Esophagus muscularis mucosa (tissue), 4 donors: ENCODE results near the gene DOCK8.

ENCODE experiments used
- EP300 ChIP-seq: sonication (generic); formaldehyde crosslinking; IDR thresholded peaks from one replicate; pipeline ENCODE4 v1.6.1; 2017; ENCODE audit warnings: antibody characterized with exemption
- POLR2A ChIP-seq: fragments of 450-650 bp; IDR thresholded peaks from one replicate; pipeline ENCODE4 v1.6.1; 2017; ENCODE audit warnings: antibody characterized with exemption, moderate library complexity, mild to moderate bottlenecking, low read depth
- POLR2AphosphoS5 ChIP-seq, 2 donors: sonication (generic); formaldehyde crosslinking; IDR thresholded peaks; one replicate each; pipeline ENCODE4 v1.6.1; 2017; ENCODE audit warnings: antibody characterized with exemption in 2 of 2
- TF ChIP-seq, protein P1 (sequence below), 3 experiments: fragments of 200-600 bp in 2 of 3; fragments of 450-650 bp in 1 of 3; sonication (generic) in 2 of 3; IDR thresholded peaks; one replicate each; pipeline ENCODE4 v1.5.1; 2017 to 2019; ENCODE audit warnings: antibody characterized with exemption in 3 of 3, mild to moderate bottlenecking in 2 of 3, moderate library complexity in 1 of 3

DNA sequence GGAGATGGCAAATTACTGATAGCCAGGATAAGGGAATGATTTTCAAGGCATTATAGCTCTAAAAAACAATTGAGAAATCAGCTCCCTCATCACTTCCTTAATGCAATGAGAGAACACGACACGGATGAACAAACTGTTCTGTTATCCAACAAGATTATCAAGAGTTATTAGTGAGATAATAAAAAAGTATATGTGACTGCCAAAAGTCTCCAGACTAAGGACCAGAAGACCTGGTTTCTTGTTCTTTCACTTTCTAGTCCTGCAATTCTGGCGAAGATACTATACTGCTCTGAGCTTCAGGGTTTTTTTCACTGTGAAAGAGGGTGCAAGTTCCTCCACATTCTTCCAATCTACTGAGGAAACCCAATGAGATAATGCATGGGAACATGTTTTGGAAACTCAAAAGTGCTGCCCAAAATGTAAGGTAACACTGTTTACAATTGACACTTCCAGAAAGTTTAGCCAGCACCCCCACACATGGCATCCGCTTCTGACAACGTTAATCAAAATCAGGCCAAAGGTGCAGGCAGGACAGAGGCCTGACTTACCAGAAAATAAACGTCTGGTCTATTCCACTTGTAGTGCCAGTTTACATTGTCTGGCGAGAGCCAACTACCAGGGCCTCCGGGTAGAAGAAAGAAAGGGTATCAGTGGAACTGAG lies 254.2 kb downstream of the DOCK8 start:
- TF ChIP-seq, protein P1, sequence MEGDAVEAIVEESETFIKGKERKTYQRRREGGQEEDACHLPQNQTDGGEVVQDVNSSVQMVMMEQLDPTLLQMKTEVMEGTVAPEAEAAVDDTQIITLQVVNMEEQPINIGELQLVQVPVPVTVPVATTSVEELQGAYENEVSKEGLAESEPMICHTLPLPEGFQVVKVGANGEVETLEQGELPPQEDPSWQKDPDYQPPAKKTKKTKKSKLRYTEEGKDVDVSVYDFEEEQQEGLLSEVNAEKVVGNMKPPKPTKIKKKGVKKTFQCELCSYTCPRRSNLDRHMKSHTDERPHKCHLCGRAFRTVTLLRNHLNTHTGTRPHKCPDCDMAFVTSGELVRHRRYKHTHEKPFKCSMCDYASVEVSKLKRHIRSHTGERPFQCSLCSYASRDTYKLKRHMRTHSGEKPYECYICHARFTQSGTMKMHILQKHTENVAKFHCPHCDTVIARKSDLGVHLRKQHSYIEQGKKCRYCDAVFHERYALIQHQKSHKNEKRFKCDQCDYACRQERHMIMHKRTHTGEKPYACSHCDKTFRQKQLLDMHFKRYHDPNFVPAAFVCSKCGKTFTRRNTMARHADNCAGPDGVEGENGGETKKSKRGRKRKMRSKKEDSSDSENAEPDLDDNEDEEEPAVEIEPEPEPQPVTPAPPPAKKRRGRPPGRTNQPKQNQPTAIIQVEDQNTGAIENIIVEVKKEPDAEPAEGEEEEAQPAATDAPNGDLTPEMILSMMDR (IDR thresholded peaks at IDR 0.05), result no peak
- no peak for TF ChIP-seq POLR2AphosphoS5 (IDR thresholded peaks at IDR 0.05)
- TF ChIP-seq POLR2A, result no peak
- TF ChIP-seq EP300, result no peak
